Body of pancreas (tissue), 4 donors: ENCODE measurements around the gene SMIM17. TPM values are rescaled to one million over a fixed set of nuclear protein-coding genes. Genes with fewer than 3 reads are reported as not detected.

Experiments
- ATAC-seq: fragments of 150-250 bp; one replicate; pipeline ENCODE4 v1.9.1; 2016
- DNase-seq, 4 donors: peaks; one replicate each; pipeline ENCODE4 v3.0.0-alpha.2; 2019
- H3K27ac ChIP-seq, 4 donors: fragments of 200-600 bp; sonication (generic); 1 replicate in 3 of 4; 2 replicates in 1 of 4; pipeline versions ENCODE4 v1.5.1 to v1.6.1; 2016 to 2019; ENCODE audit warnings: mild to moderate bottlenecking in 1 of 4, mixed read lengths in 1 of 4, moderate library complexity in 1 of 4
- H3K27me3 ChIP-seq, 2 donors: fragments of 200-600 bp; sonication (generic); one replicate each; pipeline ENCODE4 v1.6.0; 2016; ENCODE audit warnings: mild to moderate bottlenecking in 1 of 2
- H3K36me3 ChIP-seq, 2 donors: fragments of 200-600 bp; sonication (generic); replicated peaks in 1 of 2; 2 replicates each; pipeline ENCODE4 v1.5.1; 2016; ENCODE audit warnings: low read depth in 2 of 2; ENCODE audit not compliant: insufficient read depth in 1 of 2
- H3K4me1 ChIP-seq: fragments of 200-600 bp; sonication (generic); one replicate; pipeline ENCODE4 v1.6.0; 2016
- H3K4me3 ChIP-seq, 2 donors: fragments of 200-600 bp; sonication (generic); 1 replicate in 1 of 2; 2 replicates in 1 of 2; pipeline ENCODE4 v1.5.1; 2016 to 2019
- H3K9me3 ChIP-seq, 3 donors: fragments of 200-600 bp; sonication (generic); 1 replicate in 2 of 3; 2 replicates in 1 of 3; pipeline ENCODE4 v1.5.1; 2016
- POLR2A ChIP-seq, 3 donors: fragments of 450-650 bp; IDR thresholded peaks; one replicate each; pipeline ENCODE4 v1.6.1; 2016; ENCODE audit warnings: antibody characterized with exemption in 3 of 3, mild to moderate bottlenecking in 2 of 3
- WGBS, 2 donors: methylation state at CpG; one replicate each; pipeline ENCODE4 v1.1.5; 2017; 5-methylcytosine and 5-hydroxymethylcytosine counted together
- intact Hi-C: fragments of 100-400 bp; cut with DNase I; formaldehyde crosslinking; loops from one replicate; pipeline ENCODE4 v1.15.1; 2023
- total RNA-seq, 2 donors: library from RNA; depleted of rRNA; stranded (reverse); fragments of >200 nt; gene quantifications; one replicate each; pipeline ENCODE4 v1.1.0, GENCODE V29; 2016
- TF ChIP-seq, protein P1 (sequence below), 7 experiments: fragments of 450-650 bp in 4 of 7; fragments of 200-600 bp in 3 of 7; sonication (generic) in 3 of 7; IDR thresholded peaks; one replicate each; pipeline ENCODE4 v1.5.1; 2016 to 2019; ENCODE audit warnings: antibody characterized with exemption in 7 of 7

The SMIM17 gene
- total RNA-seq, 2 donors from 2014 or later, result not detected

DNA sequence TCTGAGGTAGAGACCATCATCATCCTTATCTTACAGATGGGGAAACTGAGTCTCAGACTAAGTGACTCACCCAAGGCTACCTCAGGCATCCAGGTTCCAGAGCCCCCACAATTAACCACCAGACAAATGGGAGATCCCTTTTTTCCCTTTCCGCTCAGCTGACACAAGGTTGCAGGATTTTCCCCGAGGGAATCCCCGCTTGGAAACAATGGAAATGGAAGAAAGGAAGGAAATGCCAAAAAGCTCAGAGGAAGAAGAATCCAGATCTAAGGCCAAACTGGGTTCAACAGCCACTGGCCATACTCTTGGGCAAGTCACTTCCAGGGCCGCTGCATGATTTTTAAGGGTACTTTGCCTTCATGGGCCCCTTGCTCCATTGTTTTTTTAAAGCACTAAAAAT is 46.3 kb upstream of the SMIM17 start:
- no peaks in the 10 kb centered on the region for H3K36me3 ChIP-seq
- H3K4me3 ChIP-seq, result no peak overlapping the region
- H3K27ac ChIP-seq, result no peak overlapping the region
- peaks cover 0 to 5% (median 0%) of the 10 kb centered on the region in 3 donors for H3K9me3 ChIP-seq
- 66 to 70% methylated on average over 4 of the region's 4 CpGs for WGBS, 2 donors
- ATAC-seq, result no peak
- TF ChIP-seq, protein P1, sequence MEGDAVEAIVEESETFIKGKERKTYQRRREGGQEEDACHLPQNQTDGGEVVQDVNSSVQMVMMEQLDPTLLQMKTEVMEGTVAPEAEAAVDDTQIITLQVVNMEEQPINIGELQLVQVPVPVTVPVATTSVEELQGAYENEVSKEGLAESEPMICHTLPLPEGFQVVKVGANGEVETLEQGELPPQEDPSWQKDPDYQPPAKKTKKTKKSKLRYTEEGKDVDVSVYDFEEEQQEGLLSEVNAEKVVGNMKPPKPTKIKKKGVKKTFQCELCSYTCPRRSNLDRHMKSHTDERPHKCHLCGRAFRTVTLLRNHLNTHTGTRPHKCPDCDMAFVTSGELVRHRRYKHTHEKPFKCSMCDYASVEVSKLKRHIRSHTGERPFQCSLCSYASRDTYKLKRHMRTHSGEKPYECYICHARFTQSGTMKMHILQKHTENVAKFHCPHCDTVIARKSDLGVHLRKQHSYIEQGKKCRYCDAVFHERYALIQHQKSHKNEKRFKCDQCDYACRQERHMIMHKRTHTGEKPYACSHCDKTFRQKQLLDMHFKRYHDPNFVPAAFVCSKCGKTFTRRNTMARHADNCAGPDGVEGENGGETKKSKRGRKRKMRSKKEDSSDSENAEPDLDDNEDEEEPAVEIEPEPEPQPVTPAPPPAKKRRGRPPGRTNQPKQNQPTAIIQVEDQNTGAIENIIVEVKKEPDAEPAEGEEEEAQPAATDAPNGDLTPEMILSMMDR (IDR thresholded peaks at IDR 0.05), result no peak
- TF ChIP-seq POLR2A (IDR thresholded peaks at IDR 0.05), result no peak
- H3K27me3 ChIP-seq, result no peaks in the 10 kb centered on the region
- intact Hi-C loops, result no loop called here
- H3K4me1 ChIP-seq, result peaks cover 10% of the 10 kb centered on the region
- DNase-seq, result no peak

DNA sequence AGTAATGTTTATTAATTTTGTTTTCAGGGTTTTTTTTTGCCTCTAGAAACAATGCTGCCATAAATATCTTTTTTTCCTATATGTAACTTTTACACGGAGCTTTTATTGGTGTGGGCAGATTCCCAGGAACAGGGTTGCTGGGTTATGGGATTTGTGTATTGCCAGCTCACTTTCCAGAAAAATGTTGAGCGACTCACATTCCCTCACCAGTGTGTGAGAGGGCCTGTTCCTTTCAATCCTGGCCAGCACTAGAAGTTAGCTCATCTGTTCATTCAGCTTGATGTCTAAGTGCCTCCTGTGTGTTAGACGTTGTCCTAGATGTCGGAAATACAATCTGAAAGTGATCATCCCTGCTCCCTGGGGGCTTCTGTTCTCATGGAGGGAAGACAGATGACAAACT is 45.3 kb upstream of the SMIM17 start:
- Histone ChIP-seq H3K27ac (no peak overlapping the region), H3K36me3 (no peaks in the 10 kb centered on the region), H3K4me3 (no peak overlapping the region), H3K9me3 (peaks cover 0 to 5% (median 0%) of the 10 kb centered on the region in 3 donors), H3K27me3 (no peaks in the 10 kb centered on the region), H3K4me1 (peaks cover 10% of the 10 kb centered on the region)
- intact Hi-C loops, result no loop called here
- WGBS, 2 donors, result 94 to 95% methylated on average over 4 of the region's 4 CpGs
- ATAC-seq (no peak), DNase-seq (no peak)
- TF ChIP-seq, protein P1 (IDR thresholded peaks at IDR 0.05), result no peak
- no peak for TF ChIP-seq POLR2A (IDR thresholded peaks at IDR 0.05)

DNA sequence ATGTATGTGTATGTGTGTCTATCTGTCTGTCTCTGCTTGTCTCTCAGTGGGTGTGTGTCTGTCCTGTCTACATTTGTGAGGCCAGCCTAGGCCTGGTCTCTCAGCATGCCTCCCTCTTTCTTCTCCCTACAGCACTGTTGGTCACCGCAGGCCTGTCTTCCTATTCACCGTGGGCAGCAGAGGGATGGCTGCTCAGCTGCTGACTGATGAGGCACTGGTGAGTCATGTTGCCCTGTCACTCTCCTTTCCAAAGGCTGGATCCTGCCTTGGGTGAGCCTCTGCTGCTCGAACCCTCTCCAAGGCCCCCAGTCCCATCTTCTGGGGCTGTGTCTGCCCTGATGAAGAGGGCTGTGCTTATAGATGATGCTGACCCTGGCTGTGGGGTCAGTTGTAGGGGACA is 41.6 kb upstream of the SMIM17 start:
- ATAC-seq, result no peak
- Histone ChIP-seq H3K27ac (no peak overlapping the region), H3K9me3 (peaks cover 0 to 20% (median 0%) of the 10 kb centered on the region in 3 donors), H3K4me3 (no peak overlapping the region), H3K36me3 (no peaks in the 10 kb centered on the region), H3K4me1 (peaks cover under 1% of the 10 kb centered on the region), H3K27me3 (no peaks in the 10 kb centered on the region)
- DNase-seq, result no peak
- intact Hi-C loops, result no loop called here
- 86 to 100% methylated on average over 2 to 3 of the region's 3 CpGs for WGBS, 2 donors
- TF ChIP-seq POLR2A (IDR thresholded peaks at IDR 0.05), result no peak

DNA sequence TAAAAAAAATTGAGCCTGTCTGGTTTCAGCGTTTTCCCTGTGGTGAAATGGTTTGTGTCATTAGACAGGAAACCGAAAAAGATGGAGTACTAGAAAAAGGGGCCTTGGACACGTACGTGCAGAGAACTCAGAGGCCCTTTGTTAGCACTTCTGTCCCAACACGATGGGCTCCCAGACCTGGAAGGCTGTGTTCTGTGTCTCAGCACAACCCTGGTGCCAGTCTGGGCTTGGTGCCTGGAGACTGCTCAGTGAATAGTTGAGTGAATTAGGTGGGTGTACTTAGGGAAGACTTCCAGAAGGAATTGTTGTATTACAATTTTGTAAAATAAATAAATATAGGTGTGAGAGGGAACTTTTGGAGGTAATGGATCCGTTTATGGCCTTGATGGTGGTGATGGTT is 39.1 kb upstream of the SMIM17 start:
- intact Hi-C loops, result no loop called here
- peaks cover 0 to 30% (median 0%) of the 10 kb centered on the region in 3 donors for H3K9me3 ChIP-seq
- 82 to 86% methylated on average over 6 of the region's 6 CpGs for WGBS, 2 donors

DNA sequence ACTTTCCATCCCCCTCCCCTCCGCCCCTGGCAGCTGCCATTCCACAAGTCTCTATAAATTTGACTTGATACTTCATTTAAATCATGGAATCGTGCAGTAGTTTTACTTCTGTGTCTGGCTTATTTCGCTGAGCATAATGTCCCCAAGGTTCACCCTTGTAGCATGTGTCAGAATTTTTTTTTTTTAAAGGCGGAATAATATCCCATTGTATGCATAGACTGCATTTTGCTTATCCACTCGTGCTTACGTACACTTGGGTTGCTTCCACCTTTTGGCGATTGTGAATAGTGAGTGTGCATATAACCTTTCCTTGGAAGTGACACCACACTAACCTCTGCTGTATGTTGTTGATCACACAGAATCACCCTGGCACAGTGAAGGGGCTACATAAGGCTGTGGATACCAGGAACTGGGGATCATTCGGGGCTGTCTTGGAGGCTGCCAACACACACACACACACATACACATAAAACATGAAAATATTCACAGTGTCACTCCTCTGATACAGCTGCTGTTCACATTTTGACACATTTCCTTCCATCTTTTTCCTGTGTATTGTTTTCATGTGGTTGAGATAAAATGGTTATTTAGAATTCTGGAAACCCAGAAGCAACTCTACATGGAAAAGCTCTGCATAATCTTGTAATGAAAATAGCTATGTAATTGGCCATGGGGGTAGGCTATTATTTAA is 34.5 kb upstream of the SMIM17 start:
- H3K9me3 ChIP-seq, result peaks cover 0 to 25% (median 0%) of the 10 kb centered on the region in 3 donors
- H3K27me3 ChIP-seq, result no peaks in the 10 kb centered on the region
- no peaks in the 10 kb centered on the region for H3K4me1 ChIP-seq
- DNase-seq (no peak), ATAC-seq (no peak)
- H3K27ac ChIP-seq, result no peak overlapping the region
- TF ChIP-seq POLR2A (IDR thresholded peaks at IDR 0.05), result no peak
- TF ChIP-seq, protein P1 (IDR thresholded peaks at IDR 0.05), result no peak
- no peaks in the 10 kb centered on the region for H3K36me3 ChIP-seq
- 87 to 90% methylated on average over 8 of the region's 8 CpGs for WGBS, 2 donors
- H3K4me3 ChIP-seq, result no peak overlapping the region
- intact Hi-C loops, result no loop called here

More for the DNA sequence above, 39.1 kb upstream of the SMIM17 start:
- Histone ChIP-seq H3K4me3 (no peak overlapping the region), H3K27me3 (no peaks in the 10 kb centered on the region), H3K36me3 (no peaks in the 10 kb centered on the region), H3K4me1 (no peaks in the 10 kb centered on the region), H3K27ac (no peak overlapping the region)
- no peak for TF ChIP-seq POLR2A (IDR thresholded peaks at IDR 0.05)
- TF ChIP-seq, protein P1 (IDR thresholded peaks at IDR 0.05), result no peak
- ATAC-seq (no peak), DNase-seq (no peak)
